Amniotic epithelial cell (primary cell): ENCODE data around the gene C1orf105.
"Not testable (repeated sequence)": the region's sequence is repeated elsewhere in the genome, so short reads cannot be mapped to it uniquely, and the experiment has no call there.

ENCODE experiments used
- DNase-seq: peaks from one replicate; pipeline ENCODE4 v3.0.0-alpha.2; 2010; ENCODE audit warnings: low read depth

C1orf105 gene, protein sequence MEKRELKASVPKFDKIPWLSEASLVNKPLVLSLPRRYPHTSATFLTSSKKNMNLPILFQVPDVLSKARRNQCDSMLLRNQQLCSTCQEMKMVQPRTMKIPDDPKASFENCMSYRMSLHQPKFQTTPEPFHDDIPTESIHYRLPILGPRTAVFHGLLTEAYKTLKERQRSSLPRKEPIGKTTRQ

DNA sequence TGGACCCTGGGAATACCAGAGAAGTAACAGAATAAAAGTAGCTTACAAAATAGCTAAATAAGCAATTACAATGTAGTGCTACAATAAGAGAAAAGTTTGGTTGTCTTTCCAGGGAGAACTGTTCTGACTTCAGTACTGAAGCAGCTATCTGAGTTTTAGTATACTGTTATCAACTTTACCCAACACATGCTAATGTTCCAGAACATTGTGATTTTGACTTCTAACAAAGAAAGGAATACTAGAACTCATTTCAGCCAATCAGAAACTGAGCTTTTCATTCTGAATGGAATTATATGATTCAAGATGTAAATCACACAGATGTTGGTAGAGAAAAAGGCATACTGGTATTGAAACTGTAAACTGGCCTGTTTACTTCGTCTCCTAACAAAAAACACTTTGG is at the start of gene C1orf105:
Gene C1orf105 (plus strand): TSS at position 301 of the 400 bp plus-strand sequence. CDS start 201 bp downstream, outside the sequence.
- no peak for DNase-seq

DNA sequence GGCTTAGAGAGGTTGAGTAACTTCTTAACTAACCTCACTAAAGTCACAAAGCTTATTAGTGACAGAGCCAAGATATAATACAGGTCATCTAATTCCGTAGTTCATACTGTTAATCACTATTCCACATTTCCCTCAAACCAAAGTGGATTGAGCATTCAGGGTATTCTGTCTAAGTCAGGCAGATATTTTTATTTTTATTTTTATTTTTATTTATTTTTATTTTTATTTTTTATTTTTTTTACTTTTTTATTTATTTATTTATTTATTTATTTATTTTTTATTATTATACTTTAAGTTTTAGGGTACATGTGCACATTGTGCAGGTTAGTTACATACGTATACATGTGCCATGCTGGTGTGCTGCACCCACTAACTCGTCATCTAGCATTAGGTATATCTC is 48.8 kb upstream of the C1orf105 start:
- DNase-seq, result not testable (repeated sequence)

DNA sequence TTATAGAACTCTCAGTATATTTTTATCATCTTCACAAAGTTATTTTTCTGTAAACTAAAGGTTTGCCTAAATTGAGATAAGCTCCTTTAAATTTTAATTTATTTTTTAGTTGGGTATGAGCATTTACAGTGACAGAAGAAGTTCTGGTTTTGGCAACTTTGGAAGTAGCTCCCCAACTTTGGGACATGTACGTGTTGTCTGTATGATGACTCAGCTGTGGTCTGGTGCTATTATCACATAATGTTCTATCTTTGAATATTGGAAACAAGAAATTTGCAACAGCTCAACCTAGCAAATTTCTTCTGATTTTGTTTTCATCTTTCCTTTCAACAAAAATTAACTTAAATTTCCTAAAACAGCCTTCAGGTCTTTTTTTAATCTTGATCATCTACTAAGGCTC is 46.6 kb upstream of the C1orf105 start:
- DNase-seq, result peak; percentile 33

DNA sequence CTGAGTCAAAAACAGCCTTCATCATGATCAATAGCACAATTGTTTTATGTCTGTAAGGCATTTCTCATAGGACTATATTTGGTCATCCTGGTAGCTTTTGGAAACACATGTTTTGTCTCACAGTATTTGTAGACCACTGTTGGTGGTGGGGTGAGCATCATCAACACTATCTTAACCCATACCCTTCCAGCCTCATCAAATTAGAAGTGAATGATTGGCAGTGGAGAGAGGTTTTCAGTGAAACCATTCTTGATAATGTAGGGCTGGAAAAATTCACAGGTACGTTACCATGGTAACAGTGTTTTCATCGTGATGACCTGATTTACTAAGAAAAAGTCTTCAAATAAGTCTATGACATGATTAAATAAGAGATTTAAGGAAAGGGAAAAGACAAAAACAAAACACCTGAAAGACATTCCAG is 45.3 kb upstream of the C1orf105 start:
- DNase-seq, result no peak

DNA sequence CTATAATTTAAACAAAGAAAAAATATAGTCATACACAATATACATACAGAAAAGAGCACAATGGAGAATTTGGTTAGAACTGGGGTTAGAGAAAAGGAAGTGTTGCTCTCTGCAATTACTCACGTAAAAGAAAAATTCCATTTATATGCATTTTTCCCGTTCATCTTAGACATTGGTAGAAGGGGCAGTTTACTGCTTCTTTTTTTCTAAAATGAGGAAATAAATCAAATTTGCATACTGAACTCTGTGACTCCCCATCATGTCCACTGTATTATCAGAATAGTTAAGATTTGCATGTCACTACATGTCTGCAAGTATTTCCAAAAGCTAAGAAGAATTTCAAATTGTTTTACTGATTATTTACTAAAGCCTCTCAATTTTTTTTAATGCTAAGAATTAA is 44.1 kb upstream of the C1orf105 start:
- DNase-seq, result no peak

DNA sequence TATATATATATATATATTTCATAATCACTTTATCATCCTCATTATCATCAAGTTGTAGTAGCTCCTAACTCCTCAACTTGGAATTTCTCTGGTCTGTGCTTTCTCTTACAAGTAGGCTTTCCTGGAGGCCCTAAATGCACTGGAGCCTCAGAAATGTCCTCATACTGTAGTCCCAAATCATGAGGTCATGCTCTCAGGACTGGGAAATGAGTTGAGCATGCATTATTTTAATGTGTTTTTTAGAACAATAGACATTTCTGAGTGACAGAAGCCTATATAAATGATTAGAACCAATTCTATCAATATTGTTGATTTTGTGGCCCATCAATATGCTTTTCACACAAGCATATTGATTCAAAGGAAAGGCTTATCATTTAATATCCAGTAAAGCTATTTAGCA is 42.9 kb upstream of the C1orf105 start:
- DNase-seq, result no peak

DNA sequence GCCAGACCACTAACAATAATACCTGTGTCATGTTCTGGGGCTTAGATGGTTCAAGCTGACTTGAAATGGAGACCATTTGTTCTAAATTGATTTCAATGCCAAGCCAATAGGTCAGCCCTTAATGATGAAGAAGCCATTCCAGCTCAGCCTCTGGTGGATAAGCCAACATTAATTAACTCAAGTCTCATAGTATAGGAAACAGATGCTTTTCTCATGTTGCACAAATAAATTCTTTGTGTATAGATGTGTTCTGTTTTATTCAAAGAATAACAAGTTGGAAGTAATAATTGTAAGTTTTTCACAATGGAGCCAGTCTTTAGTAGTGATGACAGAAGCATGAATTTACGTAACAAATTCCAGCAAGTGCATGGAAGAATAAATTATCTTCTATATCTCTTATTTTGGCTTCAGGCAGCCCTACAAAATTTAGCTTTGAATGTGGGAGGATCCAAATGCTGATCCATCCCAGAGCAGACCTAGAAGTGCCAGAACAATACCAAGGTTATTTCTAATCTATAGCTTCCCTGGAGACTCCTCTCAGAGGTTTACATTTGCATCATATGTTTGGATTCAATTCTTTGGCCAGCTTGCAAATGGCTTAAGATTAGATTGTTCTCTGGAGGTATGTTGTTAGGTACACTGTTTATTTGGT is 42.2 kb upstream of the C1orf105 start:
- DNase-seq, result no peak

DNA sequence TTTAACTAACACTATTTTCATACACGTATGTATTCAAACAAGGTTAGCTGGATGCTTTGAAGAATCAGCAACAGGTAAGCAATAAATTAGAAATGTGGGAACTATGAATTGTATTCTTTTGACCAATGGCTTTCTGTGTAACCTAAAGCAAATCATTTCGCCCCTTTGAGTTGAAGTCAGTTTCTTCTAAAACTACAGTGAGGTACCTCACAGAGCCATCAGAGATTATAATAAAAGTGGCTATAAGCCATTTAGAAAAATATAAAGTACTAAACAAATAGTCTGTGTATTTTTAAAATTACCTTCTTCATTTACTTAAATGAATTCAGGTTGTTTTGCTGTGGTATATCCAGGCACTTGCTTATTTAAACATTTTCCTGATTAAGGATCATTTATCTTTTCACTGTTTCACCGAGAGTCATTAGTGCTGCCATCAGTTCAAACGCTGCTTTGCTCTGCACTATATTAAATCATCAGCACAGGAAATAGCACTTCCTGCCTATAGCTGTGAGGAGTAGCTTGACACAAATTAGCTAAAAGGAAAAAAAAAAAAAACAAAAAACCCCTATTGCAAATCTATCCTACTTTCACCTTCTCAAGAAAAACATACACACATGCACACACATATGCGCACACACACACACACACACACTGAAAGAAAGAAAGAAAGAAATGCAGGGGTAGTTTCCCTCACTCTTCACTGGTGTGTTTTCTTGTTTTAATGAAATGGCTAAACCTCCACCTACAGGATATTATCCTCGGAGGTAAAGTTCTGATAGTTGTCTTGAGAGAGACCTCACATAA is 39.8 kb upstream of the C1orf105 start:
- DNase-seq, result no peak

DNA sequence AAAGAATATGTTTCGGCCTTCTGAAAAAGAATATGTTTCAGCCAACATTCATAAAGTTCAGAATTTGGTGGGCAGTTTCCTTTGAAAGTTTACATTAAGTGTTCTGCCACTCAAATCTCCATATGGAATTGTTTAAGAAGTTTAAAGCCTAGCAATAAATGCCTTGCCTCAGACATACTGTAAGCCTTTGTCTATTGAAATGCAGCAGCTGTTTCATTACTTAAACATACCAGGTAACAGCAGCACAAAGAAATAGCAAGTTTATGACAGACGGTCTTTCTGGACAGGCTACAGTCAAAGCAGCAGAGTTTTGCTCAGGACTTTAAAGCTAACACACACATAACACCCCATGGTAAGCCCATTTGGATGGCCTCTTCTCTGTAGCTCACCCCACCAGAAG is 38.5 kb upstream of the C1orf105 start:
- DNase-seq, result no peak

DNA sequence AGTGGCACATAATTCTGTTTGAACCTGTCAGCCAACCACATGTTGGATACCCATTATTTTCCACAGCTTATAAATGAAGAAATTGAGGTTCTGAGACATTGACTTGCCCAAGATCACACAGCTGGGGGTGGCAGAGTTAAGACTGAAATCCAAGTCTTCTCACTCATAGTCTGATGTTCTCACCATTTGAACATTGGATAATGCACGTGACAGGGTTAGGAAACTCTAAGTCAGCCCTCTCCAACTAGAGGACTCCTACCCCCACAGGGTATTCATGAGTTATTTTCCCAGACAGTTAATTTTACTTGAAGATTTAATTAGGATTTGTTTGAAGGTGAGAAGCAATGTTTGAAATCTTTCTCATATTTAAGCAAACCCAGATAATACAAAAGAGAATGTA is 38.1 kb upstream of the C1orf105 start:
- no peak for DNase-seq

DNA sequence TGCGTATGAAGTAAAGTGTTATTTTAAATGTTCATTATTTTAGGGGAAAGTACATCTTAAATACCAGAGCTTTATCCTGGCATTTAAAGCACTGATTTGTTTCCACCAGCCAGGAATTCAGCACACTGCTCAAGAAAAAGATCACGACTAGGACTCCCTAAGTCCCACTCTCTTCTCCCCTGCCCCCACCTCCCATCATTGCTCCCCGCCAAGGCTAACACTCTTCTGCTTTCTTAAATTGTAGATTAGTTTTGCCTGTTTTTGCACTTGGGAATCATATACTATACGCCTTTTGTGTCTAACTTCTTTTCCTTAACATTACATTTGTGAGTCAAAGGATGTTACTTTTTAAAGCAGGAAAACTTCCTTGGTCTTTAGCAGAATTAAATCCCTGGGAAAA is 37.5 kb upstream of the C1orf105 start:
- DNase-seq, result no peak

DNA sequence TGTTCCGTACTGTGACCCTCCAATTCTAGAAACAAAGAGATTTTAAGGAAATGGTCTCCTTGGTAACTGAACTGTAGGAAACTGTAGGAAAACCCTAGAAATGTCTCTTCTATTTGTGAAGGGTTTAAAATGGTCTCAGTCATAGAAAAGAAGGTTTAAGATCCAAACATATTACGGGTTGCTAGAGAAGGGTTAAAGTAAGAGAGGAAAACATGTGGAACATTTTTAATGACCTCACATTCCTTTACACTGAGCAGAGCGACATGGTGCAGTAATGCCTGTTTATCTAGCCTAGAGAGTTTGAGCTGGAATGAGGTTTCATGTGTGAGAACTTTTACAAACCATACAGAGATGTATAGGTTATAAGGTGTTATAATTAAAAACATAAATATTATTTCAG is 36.9 kb upstream of the C1orf105 start:
- DNase-seq, result peak; percentile 69

DNA sequence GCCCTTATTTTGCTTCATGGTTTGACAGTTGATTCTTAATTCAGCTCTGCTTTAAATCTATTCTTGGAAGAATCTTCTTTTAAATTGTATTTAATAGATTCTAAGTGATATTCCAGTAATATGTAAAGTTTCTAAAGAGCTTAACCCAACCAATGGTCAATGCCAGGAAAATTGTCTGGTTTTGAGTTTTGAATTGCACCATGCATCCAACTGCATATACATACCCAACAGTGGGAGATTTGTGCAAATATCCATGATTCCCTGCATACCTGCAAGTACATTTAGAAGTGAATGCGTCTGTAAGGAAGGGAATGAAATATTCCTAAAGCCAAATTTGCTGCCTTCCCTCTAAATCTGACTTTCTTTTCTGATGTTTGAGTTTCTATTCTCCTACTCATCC is 35.8 kb upstream of the C1orf105 start:
- no peak for DNase-seq

DNA sequence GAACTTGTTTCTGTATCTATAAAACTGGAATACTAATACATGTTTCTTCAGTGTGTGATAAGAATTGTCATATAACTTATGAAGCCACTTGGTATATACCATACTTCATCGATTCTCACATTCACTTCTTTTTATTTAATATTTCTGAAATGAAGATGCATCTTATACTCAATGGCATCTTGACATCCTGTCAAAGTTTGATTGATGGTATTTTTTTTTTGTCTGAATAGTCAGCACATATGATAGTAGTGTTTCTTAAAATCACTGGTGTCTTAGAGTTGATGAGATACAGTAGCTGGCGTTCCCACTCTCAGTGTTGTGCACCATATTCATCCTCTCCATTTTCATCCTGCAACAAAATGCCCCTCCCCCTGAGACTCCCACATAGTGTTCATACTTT is 34.4 kb upstream of the C1orf105 start:
- no peak for DNase-seq

DNA sequence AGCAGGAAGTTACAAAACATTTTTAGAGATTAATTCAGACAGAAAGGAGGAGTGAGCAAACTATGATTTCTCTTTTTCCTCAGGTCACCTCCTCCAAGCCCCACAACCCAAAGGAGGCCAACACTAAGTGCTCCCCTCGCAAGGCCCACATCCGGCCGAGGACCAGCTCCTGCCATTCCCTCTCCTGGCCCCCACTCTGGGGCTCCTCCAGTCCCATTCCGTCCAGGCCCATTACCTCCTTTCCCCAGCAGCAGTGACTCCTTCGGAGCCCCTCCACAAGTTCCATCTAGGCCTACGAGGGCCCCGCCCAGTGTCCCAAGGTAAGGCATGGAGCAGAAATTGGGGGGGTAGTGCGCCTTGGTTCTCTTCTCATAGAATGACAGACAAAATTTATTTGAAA is 32.0 kb upstream of the C1orf105 start:
- no peak for DNase-seq

DNA sequence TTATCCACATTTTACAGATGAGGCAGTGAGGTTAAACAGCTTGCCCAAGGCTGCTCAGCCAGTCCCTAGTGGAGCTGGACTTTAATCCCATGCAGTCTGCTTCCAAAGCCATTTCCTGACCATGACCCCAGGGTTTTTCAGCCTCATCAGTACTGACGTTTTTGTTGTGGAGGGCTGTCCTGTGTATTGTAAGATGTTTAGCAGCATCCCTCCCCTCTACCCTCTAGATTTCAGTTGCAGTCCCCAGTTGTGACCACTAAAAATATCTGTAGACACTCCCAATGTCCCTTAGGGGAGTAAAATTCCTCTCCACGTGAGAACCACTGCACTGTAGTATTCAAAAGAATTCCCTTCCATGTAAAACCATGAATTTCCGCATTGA is 30.2 kb upstream of the C1orf105 start:
- DNase-seq, result no peak

DNA sequence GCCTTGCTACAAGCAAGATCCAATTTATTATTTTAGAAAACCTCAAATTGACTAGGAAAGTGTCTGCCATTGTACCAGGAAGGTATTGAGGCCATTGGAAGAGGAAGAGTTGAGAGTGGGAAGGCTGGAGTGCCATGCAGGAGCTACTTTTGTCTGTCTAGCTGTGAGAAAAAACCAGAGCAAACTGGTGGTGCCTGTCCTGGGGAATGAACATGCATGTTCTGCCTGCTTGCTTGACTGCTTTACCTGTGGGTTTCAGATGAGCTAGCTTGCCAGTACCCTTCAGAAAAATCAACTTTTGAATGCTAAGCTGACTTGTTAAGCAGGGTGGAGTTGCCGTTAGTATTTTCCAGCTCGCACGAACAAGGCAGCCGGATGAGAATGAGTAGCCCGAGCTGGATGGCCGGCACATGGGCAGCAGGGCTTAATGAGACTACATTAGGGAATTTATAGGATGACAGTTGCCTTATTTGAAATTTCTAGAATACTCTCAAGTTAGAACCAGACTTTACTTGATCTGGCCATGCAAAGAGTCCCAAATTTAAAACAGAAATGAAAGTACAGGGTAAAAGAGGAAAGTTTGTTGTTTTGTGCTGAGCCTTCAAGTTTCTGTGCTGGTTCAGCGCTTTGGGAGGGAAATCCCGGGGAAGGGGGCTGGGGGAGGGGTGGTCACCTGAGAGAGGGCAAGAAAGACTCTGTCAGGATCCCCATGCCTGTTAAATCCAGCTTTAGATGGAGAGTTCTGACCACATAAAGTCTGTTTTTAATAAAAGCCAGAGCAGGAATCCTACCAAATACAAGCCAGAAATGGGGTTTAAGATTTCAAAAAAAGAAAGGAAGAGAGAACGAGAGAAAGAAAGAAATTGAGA is 29.6 kb upstream of the C1orf105 start:
- no peak for DNase-seq

DNA sequence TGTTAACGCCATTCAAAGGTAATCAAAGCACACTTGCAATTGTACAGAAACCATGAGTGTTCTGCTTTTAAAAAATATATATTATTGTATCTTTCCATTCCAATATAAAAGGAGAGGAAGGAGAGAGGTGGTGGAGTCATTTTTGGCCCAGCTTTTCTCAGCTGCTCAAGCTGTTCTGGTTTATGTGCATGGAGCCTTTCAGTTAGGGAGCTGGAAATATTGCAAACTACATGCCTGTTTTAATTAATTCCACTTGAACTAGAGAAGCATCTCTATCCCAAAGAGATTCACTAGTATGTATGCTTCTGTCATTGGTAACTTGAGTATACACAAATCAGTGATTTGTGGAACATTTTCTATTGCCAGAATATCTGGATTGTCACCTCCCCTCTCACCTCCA is 28.5 kb upstream of the C1orf105 start:
- DNase-seq, result no peak

DNA sequence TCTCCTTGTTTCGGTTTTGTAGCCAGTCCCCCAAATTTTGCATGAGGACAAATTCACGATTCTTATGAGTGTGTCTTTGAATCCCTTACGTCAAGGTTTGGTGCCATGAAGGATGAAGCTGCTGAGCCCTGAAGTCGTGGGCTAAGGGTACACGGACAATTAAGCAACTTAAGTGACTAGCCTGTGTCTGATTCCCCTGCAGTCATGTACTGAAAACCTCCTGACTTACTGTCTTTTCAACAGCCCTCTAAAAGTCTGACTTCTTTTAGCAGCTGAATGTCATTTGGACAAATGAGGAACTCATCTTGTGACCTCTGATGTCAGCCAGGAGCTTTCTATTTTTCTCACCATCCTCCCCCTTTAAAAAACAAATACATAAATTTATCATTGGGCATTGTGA is 27.1 kb upstream of the C1orf105 start:
- no peak for DNase-seq

DNA sequence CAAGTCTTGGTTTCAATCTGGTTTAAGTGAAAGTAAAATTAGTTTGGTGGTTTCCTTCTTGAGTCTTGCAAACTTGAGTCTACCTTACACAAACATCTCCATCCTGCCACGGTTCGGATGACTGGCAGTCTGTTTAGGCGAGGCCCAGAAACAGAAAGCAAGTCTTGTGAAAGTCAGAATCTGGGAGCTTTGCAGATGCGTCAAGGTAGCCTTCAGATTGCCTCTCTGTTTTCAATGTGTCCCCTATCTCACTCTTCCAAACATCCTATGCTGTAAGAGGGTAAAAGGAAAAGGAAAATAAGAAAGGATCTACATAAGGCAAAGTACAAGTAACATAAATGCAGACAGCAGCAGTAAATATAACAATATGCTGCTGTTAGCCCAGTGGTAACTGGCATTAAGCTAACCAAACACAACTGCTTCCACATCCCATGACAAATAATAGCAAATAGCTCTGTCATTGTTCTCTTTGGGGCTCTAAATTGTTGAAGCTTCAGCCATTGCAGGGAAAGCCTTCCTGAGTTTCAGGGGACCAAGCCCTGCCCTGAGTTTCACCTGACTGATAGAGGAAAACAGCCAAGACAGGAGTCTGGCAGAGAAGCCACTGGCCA is 26.2 kb upstream of the C1orf105 start:
- peak; percentile 73 for DNase-seq

DNA sequence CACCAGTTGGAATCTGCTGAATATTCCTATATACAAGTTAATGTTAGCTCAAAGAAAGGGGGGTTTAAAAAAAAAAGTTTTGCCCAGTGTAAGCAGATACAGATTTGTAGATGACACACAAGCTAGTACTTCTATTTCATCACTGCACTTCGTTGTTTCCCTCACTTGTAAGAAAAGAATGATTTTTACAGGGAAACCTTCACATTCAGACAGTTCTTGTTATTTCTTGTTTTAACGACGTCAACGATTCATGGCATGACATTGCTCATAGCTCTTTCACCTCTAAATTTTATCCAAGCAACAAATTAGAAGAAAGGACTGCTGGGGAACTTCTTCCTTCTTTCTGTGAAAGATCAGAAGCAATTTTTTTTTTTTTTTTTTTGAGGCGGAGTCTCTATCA is 25.7 kb upstream of the C1orf105 start:
- DNase-seq, result peak; percentile 57

DNA sequence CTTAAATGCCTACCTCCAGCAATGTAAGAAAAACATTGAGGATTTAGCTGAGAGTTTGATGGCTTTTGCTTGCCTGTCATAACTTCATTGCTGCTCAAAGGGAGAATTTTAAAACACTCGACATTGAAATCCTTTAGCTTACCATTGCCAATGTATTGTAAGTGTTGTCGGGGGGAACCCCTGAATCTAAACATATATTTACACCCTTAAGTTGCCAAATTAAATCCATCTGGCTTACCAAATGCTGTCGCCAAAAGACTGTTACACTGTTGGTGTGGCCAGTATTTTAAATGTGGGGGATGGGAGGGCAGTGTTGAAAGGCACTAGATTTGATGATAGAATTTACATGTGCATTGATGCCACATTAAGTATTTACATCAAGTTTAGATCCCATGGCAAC is 24.9 kb upstream of the C1orf105 start:
- DNase-seq, result no peak
